IMR-90 (cell line): ENCODE results near the gene UBE2L3. TPM values are rescaled to one million over a fixed set of nuclear protein-coding genes. Genes with fewer than 3 reads are reported as not detected.

Experiments used
- ATAC-seq: fragments of 200-7000 bp; cut with Tn5 transposase; 2 replicates; pipeline ENCODE4 v1.9.1; 2020; ENCODE audit warnings: low read depth, mild to moderate bottlenecking, moderate library complexity
- BruUV-seq: library from RNA; stranded (reverse); fragments of 400-500 nt; replicated peaks from 2 replicates; lab custom pipeline; 2021; lab: Mats Ljungman, UMichigan
- CTCF ChIA-PET: fragments of 300-600 bp; formaldehyde crosslinking; extraction: SDS; loops from one replicate; lab custom pipeline; 2021; ENCODE audit warnings: antibody characterized with exemption; lab: Yijun Ruan, JAX
- POLR2A ChIA-PET: fragments of 300-600 bp; sonication (Branson Sonifier 250); formaldehyde crosslinking; loops from one replicate; lab custom pipeline; 2022; ENCODE audit warnings: antibody characterized with exemption; ENCODE audit not compliant: unreplicated experiment; lab: Charles Lee
- DNase-seq: peaks from one replicate; pipeline ENCODE4 v3.0.0; 2013
- H2AFZ ChIP-seq: replicated peaks from 2 replicates; pipeline ENCODE3; 2013; ENCODE audit warnings: low read length, mild to moderate bottlenecking; ENCODE audit not compliant: poor library complexity
- H2AK5ac ChIP-seq: 2 replicates; pipeline ENCODE4 v1.6.1; 2013; ENCODE audit warnings: low read depth, low read length, inconsistent platforms
- H2AK9ac ChIP-seq: replicated peaks from 2 replicates; pipeline ENCODE3; 2013; ENCODE audit warnings: mild to moderate bottlenecking, low read depth, low read length, moderate library complexity; ENCODE audit not compliant: poor library complexity
- H2BK120ac ChIP-seq: 2 replicates; pipeline ENCODE4 v1.6.1; 2013; ENCODE audit warnings: low read depth, low read length, inconsistent platforms
- H2BK15ac ChIP-seq: 3 replicates; pipeline ENCODE4 v1.6.1; 2013; ENCODE audit warnings: low read depth, low read length, inconsistent platforms
- H2BK20ac ChIP-seq: 2 replicates; pipeline ENCODE4 v1.6.1; 2013; ENCODE audit warnings: low read depth, mild to moderate bottlenecking, inconsistent platforms, low read length, moderate library complexity
- H2BK5ac ChIP-seq: 2 replicates; pipeline ENCODE4 v1.6.1; 2013; ENCODE audit warnings: mild to moderate bottlenecking, low read depth, low read length, inconsistent platforms; ENCODE audit not compliant: poor library complexity, severe bottlenecking
- H3K14ac ChIP-seq: replicated peaks from 2 replicates; pipeline ENCODE4 v1.6.1; 2013; ENCODE audit warnings: low read depth, low read length, inconsistent platforms
- H3K18ac ChIP-seq: 2 replicates; pipeline ENCODE4 v1.6.1; 2013; ENCODE audit warnings: low read depth, low read length, control low read depth
- H3K23ac ChIP-seq: 2 replicates; pipeline ENCODE4 v1.6.1; 2013; ENCODE audit warnings: low read depth, low read length, inconsistent platforms
- H3K27ac ChIP-seq: 2 replicates; pipeline ENCODE4 v1.5.1; 2013; ENCODE audit warnings: mild to moderate bottlenecking, control low read depth, low read length; ENCODE audit not compliant: insufficient read depth
- H3K27me3 ChIP-seq: 2 replicates; pipeline ENCODE4 v1.6.1; 2013; ENCODE audit warnings: low read length; ENCODE audit not compliant: control insufficient read depth, insufficient read depth
- H3K36me3 ChIP-seq: 2 replicates; pipeline ENCODE4 v1.6.1; 2013; ENCODE audit warnings: low read length, mixed read lengths; ENCODE audit not compliant: control insufficient read depth, insufficient read depth
- H3K4ac ChIP-seq: 2 replicates; pipeline ENCODE4 v1.6.1; 2013; ENCODE audit warnings: low read depth, low read length, inconsistent platforms
- H3K4me1 ChIP-seq: 2 replicates; pipeline ENCODE4 v1.6.1; 2013; ENCODE audit warnings: low read length, mixed read lengths; ENCODE audit not compliant: control insufficient read depth, insufficient read depth
- H3K4me2 ChIP-seq: 2 replicates; pipeline ENCODE4 v1.6.1; 2013; ENCODE audit warnings: low read depth, mild to moderate bottlenecking, control low read depth, low read length, moderate library complexity
- H3K4me3 ChIP-seq: 2 replicates; pipeline ENCODE4 v1.5.1; 2013; ENCODE audit warnings: low read depth, mild to moderate bottlenecking, control low read depth, low read length, moderate library complexity; ENCODE audit not compliant: insufficient read depth
- H3K56ac ChIP-seq: 2 replicates; pipeline ENCODE4 v1.6.1; 2013; ENCODE audit warnings: low read length, inconsistent platforms; ENCODE audit not compliant: insufficient read depth; ENCODE audit errors: extremely low read depth
- H3K79me1 ChIP-seq, 2 experiments: 2 replicates each; pipeline ENCODE4 v1.6.1; 2013; ENCODE audit warnings: low read length in 2 of 2, inconsistent platforms in 1 of 2, low read depth in 1 of 2
- H3K9ac ChIP-seq: 2 replicates; pipeline ENCODE4 v1.6.1; 2013; ENCODE audit warnings: low read depth, low read length, control low read depth
- H3K9me1 ChIP-seq: 2 replicates; pipeline ENCODE4 v1.6.1; 2013; ENCODE audit warnings: low read length, inconsistent platforms; ENCODE audit not compliant: insufficient read depth
- H3K9me3 ChIP-seq: 2 replicates; pipeline ENCODE4 v1.6.1; 2013; ENCODE audit warnings: low read length; ENCODE audit not compliant: control insufficient read depth, insufficient read depth
- H4K20me1 ChIP-seq: 2 replicates; pipeline ENCODE4 v1.6.1; 2013; ENCODE audit warnings: low read length, inconsistent platforms; ENCODE audit not compliant: insufficient read depth
- H4K5ac ChIP-seq: 2 replicates; pipeline ENCODE4 v1.6.1; 2013; ENCODE audit warnings: mild to moderate bottlenecking, low read depth, low read length, control low read depth
- H4K8ac ChIP-seq, 2 experiments: 2 replicates each; pipeline ENCODE4 v1.6.1; 2013; ENCODE audit warnings: low read depth in 2 of 2, low read length in 2 of 2, control low read depth in 1 of 2, inconsistent platforms in 1 of 2
- H4K91ac ChIP-seq: 2 replicates; pipeline ENCODE4 v1.6.1; 2013; ENCODE audit warnings: low read depth, low read length, inconsistent platforms; ENCODE audit not compliant: insufficient read depth
- BHLHE40 ChIP-seq: fragments of 150-350 bp; IDR thresholded peaks from 2 replicates; pipeline ENCODE4 v1.6.1; 2016; ENCODE audit warnings: mild to moderate bottlenecking, low read depth, low read length
- CEBPB ChIP-seq: IDR thresholded peaks from 2 replicates; pipeline ENCODE4 v1.6.1; 2012; ENCODE audit warnings: low read depth, low read length, improper control_type of control experiment
- FOS ChIP-seq: fragments of 150-350 bp; IDR thresholded peaks from 2 replicates; pipeline ENCODE4 v1.6.1; 2016; ENCODE audit warnings: low read depth, low read length
- MAZ ChIP-seq: IDR thresholded peaks from 2 replicates; pipeline ENCODE4 v1.6.1; 2012; ENCODE audit warnings: low read depth, mild to moderate bottlenecking, low read length, improper control_type of control experiment, moderate library complexity, borderline replicate concordance
- MXI1 ChIP-seq: IDR thresholded peaks from 2 replicates; pipeline ENCODE4 v1.6.1; 2012; ENCODE audit warnings: low read depth, mild to moderate bottlenecking, low read length, moderate library complexity, borderline replicate concordance
- NFE2L2 ChIP-seq: fragments of 150-350 bp; IDR thresholded peaks from 2 replicates; pipeline ENCODE4 v1.6.1; 2016; ENCODE audit warnings: low read depth, mild to moderate bottlenecking, low read length
- POLR2A ChIP-seq: IDR thresholded peaks from 2 replicates; pipeline ENCODE4 v1.6.1; 2012; ENCODE audit warnings: mild to moderate bottlenecking, low read depth, low read length
- RAD21 ChIP-seq: IDR thresholded peaks from 2 replicates; pipeline ENCODE4 v1.6.1; 2012; ENCODE audit warnings: low read length, improper control_type of control experiment
- RCOR1 ChIP-seq: IDR thresholded peaks from 2 replicates; pipeline ENCODE4 v1.6.1; 2012; ENCODE audit warnings: mild to moderate bottlenecking, low read length, improper control_type of control experiment; ENCODE audit not compliant: insufficient replicate concordance
- RFX5 ChIP-seq: IDR thresholded peaks from 2 replicates; pipeline ENCODE4 v1.8.0; 2012; ENCODE audit warnings: low read depth, mild to moderate bottlenecking, low read length, moderate library complexity
- SMC3 ChIP-seq: fragments of 150-350 bp; IDR thresholded peaks from 2 replicates; pipeline ENCODE4 v1.6.1; 2016; ENCODE audit warnings: low read depth, mild to moderate bottlenecking, antibody characterized with exemption, low read length, moderate library complexity
- WGBS, 2 experiments: methylation state at CpG; one replicate each; pipeline versions ENCODE4 v1.1.5 to v1.1.7; 2013; ENCODE audit warnings: missing lambda C conversion rate in 2 of 2; ENCODE audit not compliant: insufficient read length in 1 of 2; ENCODE audit errors: extremely low coverage in 2 of 2; 5-methylcytosine and 5-hydroxymethylcytosine counted together
- dilution Hi-C: fragments of 300-500 bp; cut with HindIII; formaldehyde crosslinking; loops from one replicate; pipeline ENCODE4 v1.14.3; 2018; ENCODE audit warnings: low sequenced_read_pairs; ENCODE audit not compliant: unreplicated experiment
- in situ Hi-C: fragments of 300-500 bp; cut with MboI; formaldehyde crosslinking; loops from 3 replicates; pipeline ENCODE4 v1.14.3; 2019; ENCODE audit warnings: low sequenced_read_pairs, inconsistent platforms, mixed read lengths
- intact Hi-C: fragments of 100-400 bp; cut with micrococcal nuclease; formaldehyde crosslinking; loops from 2 replicates; pipeline ENCODE4 v1.10.0; 2022
- polyA plus RNA-seq, 3 experiments: library from polyadenylated mRNA; depleted of rRNA; stranded (reverse); fragments of >200 nt; gene quantifications; 2 replicates each; pipeline ENCODE4 v1.2.3, GENCODE V29; 2012; ENCODE audit warnings: low replicate concordance in 1 of 3
- total RNA-seq: library from RNA; depleted of rRNA; stranded (reverse); fragments of >200 nt; gene quantifications from 2 replicates; pipeline ENCODE4 v1.2.3, GENCODE V29; 2012
- TF ChIP-seq, protein P1 (sequence below): fragments of 150-350 bp; IDR thresholded peaks from 2 replicates; pipeline ENCODE4 v1.6.1; 2016; ENCODE audit warnings: low read depth, mild to moderate bottlenecking, low read length, moderate library complexity, borderline replicate concordance
- TF ChIP-seq, protein P2 (sequence below): conservative IDR thresholded peaks from 2 replicates; pipeline ENCODE4 v1.5.1; 2012; ENCODE audit warnings: mild to moderate bottlenecking, low read depth, low read length, improper control_type of control experiment
- TF ChIP-seq, protein P3 (sequence below): fragments of 150-350 bp; IDR thresholded peaks from 2 replicates; pipeline ENCODE4 v1.6.1; 2017; ENCODE audit warnings: mild to moderate bottlenecking, antibody characterized with exemption, low read length, low read depth

Gene UBE2L3
- total and polyA plus RNA-seq, 2 of the 4 experiments (the other 2 are of a cell fraction): 29.0 to 72.9 TPM

- BruUV-seq: no TSS peak
- Histone ChIP-seq H2AK9ac (no peak overlapping the region), H3K9me3 (no peaks in the 10 kb centered on the region), H4K8ac (no peak overlapping the region), H3K79me1 (peaks cover 17 to 77% of the 10 kb centered on the region in 2 experiments), H2AK5ac (no peak overlapping the region), H3K36me3 (peaks cover 33% of the 10 kb centered on the region), H3K4me2 (no peak overlapping the region), H2AFZ (no peak overlapping the region), H4K91ac (no peak overlapping the region), H3K27me3 (no peaks in the 10 kb centered on the region), H3K18ac (no peak overlapping the region), H2BK120ac (no peak overlapping the region), H3K9ac (no peak overlapping the region), H3K9me1 (peaks cover 39% of the 10 kb centered on the region), H3K56ac (no peak overlapping the region), H2BK5ac (no peak overlapping the region), H3K23ac (no peak overlapping the region), H4K5ac (no peak overlapping the region), H3K4ac (no peak overlapping the region), H2BK20ac (no peak overlapping the region), H3K4me3 (no peak overlapping the region), H3K27ac (no peak overlapping the region), H2BK15ac (no peak overlapping the region), H3K4me1 (peaks cover 21% of the 10 kb centered on the region), H4K20me1 (peaks cover 95% of the 10 kb centered on the region), H3K14ac (no peak overlapping the region)
- no peak for DNase-seq
- dilution Hi-C loops: no loop called here
- no peak for ATAC-seq
- in situ Hi-C loops: no loop called here
- WGBS, 2 experiments: no CpG with 5 or more reads among the region's 3 CpGs
- CTCF ChIA-PET: no interaction called here
- TF ChIP-seq MAZ (no peak), BHLHE40 (no peak), RFX5 (no peak), SMC3 (no peak), RAD21 (no peak), FOS (no peak), CEBPB (no peak), RCOR1 (no peak), POLR2A (no peak), NFE2L2 (no peak), MXI1 (no peak)
- TF ChIP-seq, protein P1, sequence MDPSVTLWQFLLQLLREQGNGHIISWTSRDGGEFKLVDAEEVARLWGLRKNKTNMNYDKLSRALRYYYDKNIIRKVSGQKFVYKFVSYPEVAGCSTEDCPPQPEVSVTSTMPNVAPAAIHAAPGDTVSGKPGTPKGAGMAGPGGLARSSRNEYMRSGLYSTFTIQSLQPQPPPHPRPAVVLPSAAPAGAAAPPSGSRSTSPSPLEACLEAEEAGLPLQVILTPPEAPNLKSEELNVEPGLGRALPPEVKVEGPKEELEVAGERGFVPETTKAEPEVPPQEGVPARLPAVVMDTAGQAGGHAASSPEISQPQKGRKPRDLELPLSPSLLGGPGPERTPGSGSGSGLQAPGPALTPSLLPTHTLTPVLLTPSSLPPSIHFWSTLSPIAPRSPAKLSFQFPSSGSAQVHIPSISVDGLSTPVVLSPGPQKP: no peak
- TF ChIP-seq, protein P2, sequence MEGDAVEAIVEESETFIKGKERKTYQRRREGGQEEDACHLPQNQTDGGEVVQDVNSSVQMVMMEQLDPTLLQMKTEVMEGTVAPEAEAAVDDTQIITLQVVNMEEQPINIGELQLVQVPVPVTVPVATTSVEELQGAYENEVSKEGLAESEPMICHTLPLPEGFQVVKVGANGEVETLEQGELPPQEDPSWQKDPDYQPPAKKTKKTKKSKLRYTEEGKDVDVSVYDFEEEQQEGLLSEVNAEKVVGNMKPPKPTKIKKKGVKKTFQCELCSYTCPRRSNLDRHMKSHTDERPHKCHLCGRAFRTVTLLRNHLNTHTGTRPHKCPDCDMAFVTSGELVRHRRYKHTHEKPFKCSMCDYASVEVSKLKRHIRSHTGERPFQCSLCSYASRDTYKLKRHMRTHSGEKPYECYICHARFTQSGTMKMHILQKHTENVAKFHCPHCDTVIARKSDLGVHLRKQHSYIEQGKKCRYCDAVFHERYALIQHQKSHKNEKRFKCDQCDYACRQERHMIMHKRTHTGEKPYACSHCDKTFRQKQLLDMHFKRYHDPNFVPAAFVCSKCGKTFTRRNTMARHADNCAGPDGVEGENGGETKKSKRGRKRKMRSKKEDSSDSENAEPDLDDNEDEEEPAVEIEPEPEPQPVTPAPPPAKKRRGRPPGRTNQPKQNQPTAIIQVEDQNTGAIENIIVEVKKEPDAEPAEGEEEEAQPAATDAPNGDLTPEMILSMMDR: no peak
- TF ChIP-seq, protein P3, sequence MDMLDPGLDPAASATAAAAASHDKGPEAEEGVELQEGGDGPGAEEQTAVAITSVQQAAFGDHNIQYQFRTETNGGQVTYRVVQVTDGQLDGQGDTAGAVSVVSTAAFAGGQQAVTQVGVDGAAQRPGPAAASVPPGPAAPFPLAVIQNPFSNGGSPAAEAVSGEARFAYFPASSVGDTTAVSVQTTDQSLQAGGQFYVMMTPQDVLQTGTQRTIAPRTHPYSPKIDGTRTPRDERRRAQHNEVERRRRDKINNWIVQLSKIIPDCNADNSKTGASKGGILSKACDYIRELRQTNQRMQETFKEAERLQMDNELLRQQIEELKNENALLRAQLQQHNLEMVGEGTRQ: no peak
- POLR2A ChIA-PET: no interaction called here
- intact Hi-C loops: no loop called here
Measured at GRCh38 chr22:21592422-21592821, 24.9 kb downstream of the UBE2L3 start.
